ENCODE data around the gene ADCY5.

Gene ADCY5

DNA sequence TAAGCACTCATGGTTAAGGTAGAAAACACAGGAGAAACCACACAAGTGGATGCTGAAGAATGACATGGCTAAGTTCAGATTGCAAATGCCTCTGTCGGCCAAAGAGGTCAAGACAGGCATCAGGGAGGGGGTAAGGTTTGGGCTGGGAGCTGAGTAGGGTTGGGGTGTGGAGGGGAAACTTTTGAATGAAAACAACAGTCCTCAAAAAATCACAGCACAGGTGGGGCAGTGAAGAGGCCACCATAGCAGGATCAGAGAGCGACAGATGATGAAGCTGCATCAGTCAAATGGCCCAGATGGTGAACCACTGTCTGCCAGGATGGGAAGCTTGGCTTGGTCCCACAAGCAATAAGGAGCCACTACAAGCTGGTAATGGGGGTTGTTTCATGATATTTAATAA, 74.9 kb downstream of the ADCY5 start:
- TF ChIP-seq ZNF274 (IDR thresholded peaks at IDR 0.05; ENCODE audit: low read depth, low read length), result no peak
- H3K4me3 ChIP-seq (ENCODE audit: low read length), result no peak overlapping the region

DNA sequence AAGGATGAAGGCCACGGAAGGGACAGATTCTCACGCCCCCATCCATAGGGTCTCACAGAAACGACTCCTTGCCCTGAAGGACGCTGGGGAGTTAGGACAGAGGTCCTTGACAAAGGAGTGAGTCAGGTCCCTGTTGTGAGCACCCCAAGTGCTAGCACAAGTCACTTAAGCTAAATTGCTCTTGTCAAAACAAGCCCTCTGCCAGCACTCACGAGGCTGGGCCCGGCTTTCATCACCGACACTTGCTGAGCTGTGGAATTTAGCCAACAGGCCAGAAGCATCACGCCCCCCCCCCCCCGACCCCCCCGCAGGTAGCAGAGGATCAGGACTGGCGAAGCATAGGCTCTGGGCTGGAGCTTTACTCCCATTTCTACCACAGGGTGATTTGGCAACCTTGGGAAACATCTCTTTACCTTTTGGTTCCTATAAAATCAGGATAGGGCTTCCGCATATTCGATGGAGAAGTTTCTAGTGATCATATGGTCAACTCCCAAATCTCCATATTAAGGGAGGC, 75.4 kb downstream of the ADCY5 start:
- no peak overlapping the region for H3K4me3 ChIP-seq (ENCODE audit: low read length)
- TF ChIP-seq ZNF274 (IDR thresholded peaks at IDR 0.05; ENCODE audit: low read depth, low read length), result no peak

DNA sequence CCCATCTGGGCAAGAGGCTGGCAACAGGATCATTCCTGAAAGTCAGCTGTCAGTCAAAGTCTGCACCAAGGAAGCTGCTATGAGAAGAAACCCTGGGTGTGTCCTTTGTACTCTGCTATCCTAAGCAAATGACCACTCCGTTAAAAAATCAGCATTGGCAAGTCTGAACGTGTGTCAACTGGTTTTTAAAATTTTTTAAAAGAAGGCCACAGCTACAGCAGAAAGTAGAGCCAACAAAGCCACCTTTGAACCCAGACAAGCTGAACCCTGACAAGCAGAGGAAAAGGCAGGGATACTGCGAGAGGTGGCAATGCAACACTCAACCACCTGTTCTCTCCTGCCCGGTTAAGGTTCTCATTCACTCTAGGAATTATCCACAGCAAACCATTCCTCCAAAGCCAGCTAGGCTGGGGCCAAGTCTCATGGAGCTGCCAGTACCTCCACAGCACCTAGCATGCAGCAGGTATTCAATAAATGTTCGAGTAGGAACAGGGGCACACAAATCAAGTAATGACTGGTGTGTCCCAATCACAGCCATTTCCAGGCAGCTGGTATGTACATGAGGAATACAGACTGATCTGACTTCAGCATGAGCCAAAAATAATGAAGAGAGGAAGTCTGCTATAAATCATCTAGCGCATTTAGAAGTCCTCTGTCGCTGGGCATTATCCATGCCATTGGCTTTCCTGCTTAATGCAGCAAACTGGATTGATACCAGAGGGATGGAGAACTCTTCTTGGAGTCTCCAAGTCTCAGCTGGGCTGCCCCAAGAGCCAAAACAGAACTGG, 76.0 kb downstream of the ADCY5 start:
- no peak for TF ChIP-seq ZNF274 (IDR thresholded peaks at IDR 0.05; ENCODE audit: low read depth, low read length)
- no peak overlapping the region for H3K4me3 ChIP-seq (ENCODE audit: low read length)

DNA sequence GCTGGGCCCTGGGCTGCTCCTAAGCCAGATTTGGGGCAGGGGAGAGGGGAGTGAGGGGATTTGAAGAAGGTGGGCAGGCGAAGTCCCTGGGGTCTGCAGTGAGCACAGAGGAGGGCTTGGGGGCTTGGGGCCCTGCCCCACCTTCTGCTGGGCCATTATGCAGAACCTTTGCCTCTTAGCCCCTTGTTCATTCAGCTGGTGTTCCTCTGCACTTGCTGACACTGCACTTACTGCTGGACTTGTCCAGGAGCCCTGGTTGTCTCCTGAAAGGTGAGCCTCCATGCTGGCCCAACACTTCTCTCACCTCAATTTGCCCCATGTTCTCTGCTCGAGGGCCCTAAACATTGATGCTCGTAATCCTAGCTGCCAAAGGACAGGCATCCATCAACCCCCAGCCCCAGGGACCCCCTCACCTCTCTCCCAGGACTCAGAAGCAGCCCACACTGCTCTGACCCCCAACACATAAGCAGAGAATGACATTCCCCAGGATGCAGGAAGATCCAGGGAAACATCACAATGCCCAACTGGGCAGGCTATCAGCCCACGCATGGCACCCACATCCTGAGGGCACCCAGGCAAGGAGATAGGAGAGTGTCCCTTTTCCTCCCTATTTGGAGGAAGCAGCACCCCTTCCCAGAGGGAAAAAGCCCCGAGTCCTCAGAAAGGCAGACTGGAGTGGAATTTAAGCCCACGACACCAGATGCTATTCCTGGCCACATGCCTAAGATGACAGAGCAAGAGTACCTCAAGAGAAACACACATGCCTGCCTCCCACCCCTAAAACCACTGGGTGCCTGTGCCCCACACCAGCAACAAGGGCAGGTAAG, 76.8 kb downstream of the ADCY5 start:
- TF ChIP-seq ZNF274 (IDR thresholded peaks at IDR 0.05; ENCODE audit: low read depth, low read length), result no peak

DNA sequence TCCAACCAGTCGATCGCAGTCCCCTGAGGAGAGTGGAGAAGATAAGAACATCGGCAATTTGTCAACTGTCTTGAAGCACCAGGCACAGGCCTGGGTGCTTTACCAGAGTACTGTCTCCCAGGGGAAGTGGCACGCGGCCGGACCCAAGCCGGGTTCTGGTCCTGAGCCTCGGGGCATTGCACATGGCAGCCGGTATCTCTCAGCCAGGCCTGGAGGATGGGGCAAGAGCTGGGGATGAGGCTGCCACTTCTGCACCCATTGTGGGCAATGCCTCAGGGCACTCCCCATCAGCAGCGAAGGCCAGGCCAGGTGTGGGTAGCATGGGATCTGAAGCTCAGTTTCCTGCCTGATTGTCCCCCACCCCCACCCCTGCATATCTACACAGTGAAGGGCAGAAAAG, 77.5 kb downstream of the ADCY5 start:
- TF ChIP-seq ZNF274 (IDR thresholded peaks at IDR 0.05; ENCODE audit: low read depth, low read length), result no peak
- no peak overlapping the region for H3K4me3 ChIP-seq (ENCODE audit: low read length)

More for the DNA sequence above, 76.8 kb downstream of the ADCY5 start:
- H3K4me3 ChIP-seq (ENCODE audit: low read length), result no peak overlapping the region

DNA sequence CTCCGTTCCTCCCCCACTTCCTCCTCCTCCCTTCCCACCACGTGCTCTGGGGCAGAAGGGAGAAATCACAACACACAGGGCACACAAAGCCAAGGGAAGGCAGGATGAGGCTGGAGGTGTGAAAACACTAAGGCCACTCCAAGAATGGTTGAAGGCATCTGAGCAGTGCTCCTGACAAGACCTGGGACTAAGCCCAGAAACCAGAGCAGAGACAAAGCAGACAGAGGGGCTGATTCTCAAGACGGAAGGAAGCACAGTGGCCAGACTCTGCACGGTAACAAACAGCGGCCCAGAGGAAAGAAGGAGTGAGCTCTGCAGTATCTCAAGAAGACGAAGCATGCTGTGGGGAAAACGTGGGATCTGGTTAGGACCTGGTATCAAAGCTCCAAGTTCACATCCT, 78.1 kb downstream of the ADCY5 start:
- no peak overlapping the region for H3K4me3 ChIP-seq (ENCODE audit: low read length)
- TF ChIP-seq ZNF274 (IDR thresholded peaks at IDR 0.05; ENCODE audit: low read depth, low read length), result no peak

DNA sequence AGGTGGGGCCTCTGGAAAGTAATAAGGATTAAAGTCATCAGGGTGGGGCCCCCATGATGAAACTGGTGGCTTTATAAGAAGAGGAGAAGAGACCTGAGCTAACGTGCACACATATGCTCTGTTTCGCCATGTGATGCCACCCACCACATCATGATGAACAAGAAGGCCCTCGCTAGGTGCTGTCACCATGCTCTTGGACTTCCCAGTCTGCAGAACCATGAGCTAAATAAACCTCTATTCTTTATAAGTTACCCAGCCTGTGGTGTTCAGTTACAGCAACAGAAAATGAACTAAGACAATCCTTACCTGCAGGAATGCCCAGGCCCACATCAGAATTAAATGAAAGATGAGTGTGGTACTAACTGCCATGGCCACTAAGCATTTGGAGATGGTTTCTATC, 79.8 kb downstream of the ADCY5 start:
- H3K4me3 ChIP-seq (ENCODE audit: low read length), result no peak overlapping the region
- TF ChIP-seq ZNF274 (IDR thresholded peaks at IDR 0.05; ENCODE audit: low read depth, low read length), result no peak

DNA sequence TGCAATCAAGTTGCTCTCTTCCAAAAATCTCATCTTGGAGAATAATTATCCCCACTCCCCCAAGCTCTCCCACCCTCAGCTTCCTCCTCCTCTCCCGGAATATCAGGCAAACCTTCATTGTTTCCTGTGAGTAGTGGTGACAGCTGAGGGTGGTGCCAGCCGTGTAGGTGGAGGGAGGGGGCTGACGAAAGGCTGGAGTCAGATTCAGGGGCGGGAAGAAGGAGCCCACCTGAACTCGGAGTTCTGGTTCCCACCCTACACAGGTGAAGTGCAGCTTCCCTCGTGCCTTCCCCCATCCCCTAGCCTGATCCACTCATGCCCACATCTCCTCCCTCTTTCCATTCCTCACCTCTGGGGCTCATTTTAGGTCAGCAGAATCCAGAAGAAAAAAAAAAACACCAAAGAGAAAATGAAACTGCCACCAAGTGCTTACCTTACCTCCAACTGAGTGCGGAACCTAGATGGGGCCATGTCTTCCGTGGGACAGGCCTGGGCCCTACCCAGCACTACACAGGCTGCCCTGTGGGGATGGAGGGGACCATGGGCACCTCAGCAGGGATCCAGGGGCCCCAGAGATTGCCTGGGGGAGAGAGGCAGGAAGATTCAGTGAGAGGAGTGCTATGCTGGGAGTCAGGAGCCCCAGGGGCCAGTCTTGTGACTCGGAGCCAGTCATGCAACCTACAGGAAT, 81.3 kb downstream of the ADCY5 start:
- H3K4me3 ChIP-seq (ENCODE audit: low read length), result no peak overlapping the region
- TF ChIP-seq ZNF274 (IDR thresholded peaks at IDR 0.05; ENCODE audit: low read depth, low read length), result no peak

DNA sequence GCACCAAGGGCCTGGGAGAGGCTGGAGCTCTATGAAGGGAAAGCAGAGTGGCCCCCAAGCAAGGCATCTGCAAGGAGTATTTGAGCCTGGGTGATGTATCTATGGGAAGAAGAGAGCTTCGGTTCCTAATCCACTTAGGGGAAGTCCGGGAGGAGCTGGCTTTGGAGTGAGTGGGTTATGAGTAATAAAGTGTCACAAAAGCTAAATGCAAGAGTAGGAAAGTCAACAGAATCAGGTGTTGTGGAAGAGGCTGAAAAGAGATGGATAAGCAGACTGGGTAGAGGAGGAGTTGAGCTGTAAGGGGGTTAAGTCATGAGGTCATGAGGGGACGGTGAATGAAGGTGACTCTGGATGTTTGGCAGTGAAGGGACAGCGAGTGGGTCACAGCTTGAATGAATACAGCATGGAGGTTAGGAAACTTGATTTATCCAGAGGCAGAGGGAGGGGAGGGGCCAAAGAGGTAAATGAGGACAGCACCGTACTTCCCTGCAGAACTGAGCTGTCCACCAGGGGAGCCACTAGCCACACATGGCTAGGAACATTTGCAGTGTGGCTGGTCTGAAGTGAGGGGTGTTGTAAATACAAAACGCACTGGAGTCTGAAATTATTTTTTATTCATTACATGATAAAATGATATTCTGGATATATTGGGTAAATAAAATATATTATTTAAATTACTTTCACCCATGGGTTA, 83.3 kb downstream of the ADCY5 start:
- H3K4me3 ChIP-seq (ENCODE audit: low read length), result no peak overlapping the region
- no peak for TF ChIP-seq ZNF274 (IDR thresholded peaks at IDR 0.05; ENCODE audit: low read depth, low read length)

DNA sequence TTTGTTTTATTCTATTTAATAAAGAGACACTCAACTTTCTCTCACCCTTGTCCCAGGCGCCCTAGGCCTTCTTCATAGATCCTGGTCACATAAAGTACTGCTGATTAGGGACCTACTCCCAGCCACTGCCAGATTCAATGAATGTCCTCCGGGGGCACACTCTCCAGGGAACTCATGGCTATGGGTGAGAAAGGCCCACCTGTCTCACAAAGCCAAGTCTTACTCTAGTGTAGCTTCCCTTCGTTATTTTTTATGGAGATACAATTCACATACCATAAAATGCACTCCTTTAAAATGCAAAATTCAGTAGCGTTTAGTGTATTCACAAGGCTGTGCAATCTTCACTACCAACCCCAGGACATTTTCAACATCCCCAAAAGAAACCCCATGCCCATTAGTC, 87.8 kb downstream of the ADCY5 start:
- H3K4me3 ChIP-seq (ENCODE audit: low read length), result no peak overlapping the region
- no peak for TF ChIP-seq ZNF274 (IDR thresholded peaks at IDR 0.05; ENCODE audit: low read depth, low read length)

DNA sequence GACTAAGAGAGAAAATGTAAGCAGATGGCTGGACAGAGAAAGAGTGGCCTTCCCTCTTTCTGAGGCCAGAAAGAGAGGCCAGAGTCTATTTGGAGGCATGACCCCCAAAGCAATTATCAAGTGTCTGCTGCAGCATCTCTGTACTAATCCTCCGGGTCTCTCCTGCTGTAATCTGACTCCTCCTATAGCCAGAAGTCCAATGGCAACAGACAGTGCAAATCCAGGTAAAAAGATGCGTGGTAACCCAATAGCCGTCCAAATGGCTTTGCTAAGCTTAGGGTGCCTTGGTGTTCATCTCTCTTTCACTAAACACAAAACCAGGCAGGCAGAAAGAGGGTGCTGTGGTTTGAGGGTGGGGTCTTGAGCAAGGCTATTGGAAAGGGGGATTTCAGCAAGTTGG, 91.6 kb downstream of the ADCY5 start:
- H3K4me3 ChIP-seq (ENCODE audit: low read length), result no peak overlapping the region
- no peak for TF ChIP-seq ZNF274 (IDR thresholded peaks at IDR 0.05; ENCODE audit: low read depth, low read length)

DNA sequence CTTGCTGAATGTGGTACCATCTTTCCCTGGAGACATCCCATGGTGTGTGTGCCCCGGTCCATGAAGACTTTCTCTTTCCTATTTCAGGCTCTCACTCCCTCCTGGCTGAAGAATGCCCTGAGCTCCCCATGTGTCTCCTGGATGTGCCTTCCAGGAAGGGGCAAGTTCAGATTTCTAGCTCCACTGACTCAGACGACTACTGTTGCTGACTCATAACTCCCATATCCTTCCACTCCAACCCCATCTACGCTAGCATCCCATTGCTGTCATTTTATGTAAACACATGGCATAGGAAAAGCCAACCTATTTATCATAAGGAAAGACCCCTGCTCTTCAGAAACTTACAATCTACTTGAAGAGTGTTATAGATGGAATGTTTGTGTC, 95.0 kb downstream of the ADCY5 start:
- H3K4me3 ChIP-seq (ENCODE audit: low read length), result no peak overlapping the region
- TF ChIP-seq ZNF274 (IDR thresholded peaks at IDR 0.05; ENCODE audit: low read depth, low read length), result no peak

DNA sequence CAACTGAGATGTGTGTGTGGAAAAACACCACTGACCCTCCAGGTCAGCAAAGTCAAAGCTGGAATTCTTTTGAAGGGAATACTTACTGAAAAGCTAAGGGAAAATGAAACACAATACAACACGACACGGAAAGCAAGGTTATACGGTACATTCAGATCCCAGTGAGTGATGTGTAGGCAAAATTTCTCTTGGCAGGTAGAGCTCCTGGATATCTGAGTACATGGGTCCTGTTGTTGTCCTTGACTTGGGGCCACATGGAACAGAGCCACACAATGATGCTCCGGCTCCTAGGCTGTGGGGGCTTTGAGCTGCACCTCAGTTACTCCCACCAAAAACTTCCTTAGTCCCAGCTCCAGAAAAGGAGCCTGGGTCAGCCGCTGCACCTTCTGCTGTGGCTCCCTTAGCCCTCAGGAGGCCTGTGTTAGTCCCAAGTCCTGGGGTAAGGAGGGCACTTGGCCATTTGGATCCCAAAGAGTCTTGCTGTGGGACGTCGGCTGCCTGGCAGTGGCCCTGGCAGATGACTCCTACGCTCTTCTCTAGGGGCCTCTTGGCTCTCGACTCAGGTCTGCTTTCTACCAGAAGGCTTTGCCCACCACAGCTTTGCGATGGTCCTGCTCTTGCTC, 95.6 kb downstream of the ADCY5 start:
- TF ChIP-seq ZNF274 (IDR thresholded peaks at IDR 0.05; ENCODE audit: low read depth, low read length), result no peak
- no peak overlapping the region for H3K4me3 ChIP-seq (ENCODE audit: low read length)

Measured in GM08714 (cell line).